ENCODE results near the gene TMEM62. TPM values are rescaled to one million over a fixed set of nuclear protein-coding genes. Genes with fewer than 3 reads are reported as not detected.
A peak's percentile ranks its signal among the peaks of the same experiment; 100 is the strongest.

Gene TMEM62
- total RNA-seq, 4 donors from 2014 or later = 21.5 to 32.0 (median 25.4) TPM

DNA sequence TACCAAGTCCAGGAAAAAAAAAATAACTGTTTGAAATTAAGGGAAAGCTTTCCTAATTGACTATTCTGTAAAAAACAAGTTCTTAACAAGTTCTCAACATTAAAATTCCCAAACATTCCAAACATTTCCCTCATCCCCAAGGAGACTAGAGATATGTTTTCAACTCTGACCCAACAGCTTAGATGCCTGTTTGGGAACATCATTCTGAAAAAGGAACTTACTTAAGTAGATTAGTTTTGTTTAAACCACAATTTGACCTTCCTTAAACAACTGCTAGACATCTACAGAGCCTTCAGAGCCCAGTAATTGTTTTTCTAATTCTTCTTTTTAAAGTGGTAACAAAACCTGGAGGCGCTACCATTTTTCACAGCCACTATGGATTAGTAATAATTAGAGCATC lies 40.4 kb upstream of the TMEM62 start:
- H3K36me3 ChIP-seq = peaks cover 0 to 15% (median 4%) of the 10 kb centered on the region in 4 donors
- no peaks in the 10 kb centered on the region for H3K27me3 ChIP-seq
- intact Hi-C loops (cut with DNase I) = no loop called here
- H3K4me3 ChIP-seq = no peak overlapping the region
- H3K4me1 ChIP-seq = peaks cover 12 to 31% (median 17%) of the 10 kb centered on the region in 4 donors
- no peaks in the 10 kb centered on the region for H3K9me3 ChIP-seq
- H3K27ac ChIP-seq (replicated peaks in 1 of 4) = peak overlapping the region in 2 of 4 donors; percentile 23 to 36
- DNase-seq (ENCODE audit: extremely low spot score) = no peak
- TF ChIP-seq CTCF (IDR thresholded peaks at IDR 0.05) (no peak), POLR2A (IDR thresholded peaks at IDR 0.05; ENCODE audit: low read depth) (no peak), EP300 (IDR thresholded peaks at IDR 0.05) (no peak), POLR2AphosphoS5 (IDR thresholded peaks at IDR 0.05) (no peak)
- 88% methylated on average over 1 of the region's 1 CpG for WGBS

GRCh38 chr15:43094416-43095030 lies 38.9 kb upstream of the TMEM62 start:
- Histone ChIP-seq H3K4me1 (peaks cover 12 to 38% (median 17%) of the 10 kb centered on the region in 4 donors), H3K36me3 (peaks cover 0 to 13% (median 5%) of the 10 kb centered on the region in 4 donors), H3K27me3 (no peaks in the 10 kb centered on the region), H3K9me3 (no peaks in the 10 kb centered on the region), H3K4me3 (no peak overlapping the region), H3K27ac (replicated peaks in 1 of 4) (no peak overlapping the region)
- DNase-seq (ENCODE audit: extremely low spot score) = no peak
- TF ChIP-seq CTCF (IDR thresholded peaks at IDR 0.05) = no peak
- no peak for TF ChIP-seq EP300 (IDR thresholded peaks at IDR 0.05)
- no peak for TF ChIP-seq POLR2A (IDR thresholded peaks at IDR 0.05; ENCODE audit: low read depth)
- no peak for TF ChIP-seq POLR2AphosphoS5 (IDR thresholded peaks at IDR 0.05)
- intact Hi-C loops (cut with DNase I) = no loop called here
- WGBS = 86% methylated on average over 1 of the region's 1 CpG

DNA sequence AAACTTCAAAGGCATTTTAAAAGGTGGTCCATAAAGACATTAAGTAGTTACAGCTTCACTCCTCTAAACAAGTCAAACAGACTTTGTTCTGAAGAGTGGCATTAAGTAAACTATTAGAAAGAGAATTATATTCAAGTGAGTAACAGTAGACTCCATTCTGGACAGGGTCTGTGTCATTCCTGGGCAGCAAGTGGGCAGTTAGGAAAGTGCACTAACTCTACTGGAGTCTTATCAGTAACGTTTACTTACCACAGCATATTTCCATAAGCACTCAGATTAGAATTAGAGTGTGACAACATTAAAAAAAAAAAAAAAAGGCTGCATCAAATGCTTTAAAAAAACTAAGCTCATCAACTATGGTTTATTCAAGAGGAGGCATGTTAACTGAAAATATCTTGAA lies 38.1 kb upstream of the TMEM62 start:
- WGBS = 52% methylated on average over 1 of the region's 1 CpG
- intact Hi-C loops (cut with DNase I) = no loop called here
- no peak for DNase-seq (ENCODE audit: extremely low spot score)
- Histone ChIP-seq H3K27ac (replicated peaks in 1 of 4) (no peak overlapping the region), H3K9me3 (no peaks in the 10 kb centered on the region), H3K4me3 (no peak overlapping the region), H3K36me3 (peaks cover 0 to 18% (median 10%) of the 10 kb centered on the region in 4 donors), H3K4me1 (peaks cover 12 to 38% (median 17%) of the 10 kb centered on the region in 4 donors), H3K27me3 (no peaks in the 10 kb centered on the region)
- no peak for TF ChIP-seq POLR2A (IDR thresholded peaks at IDR 0.05; ENCODE audit: low read depth)
- TF ChIP-seq CTCF (IDR thresholded peaks at IDR 0.05) = no peak
- no peak for TF ChIP-seq EP300 (IDR thresholded peaks at IDR 0.05)
- TF ChIP-seq POLR2AphosphoS5 (IDR thresholded peaks at IDR 0.05) = no peak

DNA sequence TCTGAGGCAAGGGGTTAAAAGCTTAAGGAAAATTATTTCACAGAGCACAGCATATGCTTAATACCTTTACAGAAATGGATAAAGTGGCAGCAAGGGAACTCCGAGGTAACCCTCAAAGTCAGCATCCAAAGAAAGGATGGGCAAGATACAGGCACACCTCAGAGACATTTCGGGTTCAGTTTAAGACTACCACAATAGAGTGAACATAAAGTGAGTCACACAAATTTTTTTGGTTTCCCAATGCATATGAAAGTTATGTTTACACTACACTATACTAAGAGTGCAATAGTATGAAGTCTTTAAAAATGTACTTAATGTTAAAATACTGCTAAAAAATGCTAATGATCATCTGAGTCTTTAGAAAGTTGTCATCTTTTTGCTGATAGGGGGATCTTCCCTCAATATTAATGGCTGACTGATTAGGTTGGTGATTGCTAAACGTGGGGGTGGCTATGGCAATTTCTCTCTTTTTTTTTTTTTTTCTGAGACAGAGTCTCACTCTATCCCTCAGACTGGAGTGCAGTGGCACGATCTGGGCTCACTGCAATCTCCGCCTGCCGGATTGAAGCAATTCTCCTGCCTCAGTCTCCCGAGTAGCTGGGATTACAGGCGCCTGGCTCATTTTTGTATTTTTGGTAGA lies 37.6 kb upstream of the TMEM62 start:
- WGBS = 91% methylated on average over 8 of the region's 8 CpGs
- H3K4me3 ChIP-seq = no peak overlapping the region
- no peaks in the 10 kb centered on the region for H3K9me3 ChIP-seq
- no peak overlapping the region for H3K27ac ChIP-seq (replicated peaks in 1 of 4)
- peaks cover 12 to 38% (median 17%) of the 10 kb centered on the region in 4 donors for H3K4me1 ChIP-seq
- no peak for TF ChIP-seq CTCF (IDR thresholded peaks at IDR 0.05)
- no peak for TF ChIP-seq POLR2AphosphoS5 (IDR thresholded peaks at IDR 0.05)
- no peak for TF ChIP-seq EP300 (IDR thresholded peaks at IDR 0.05)
- TF ChIP-seq POLR2A (IDR thresholded peaks at IDR 0.05; ENCODE audit: low read depth) = no peak
- intact Hi-C loops (cut with DNase I) = no loop called here
- no peak for DNase-seq (ENCODE audit: extremely low spot score)
- H3K27me3 ChIP-seq = no peaks in the 10 kb centered on the region
- H3K36me3 ChIP-seq = peaks cover 3 to 24% (median 16%) of the 10 kb centered on the region in 4 donors

All from esophagus muscularis mucosa (tissue), 4 donors.